Measurements from ENCODE around the gene MLYCD. TPM values are rescaled to one million over a fixed set of nuclear protein-coding genes. Genes with fewer than 3 reads are reported as not detected.
"Not testable (repeated sequence)": the region's sequence is repeated elsewhere in the genome, so short reads cannot be mapped to it uniquely, and the experiment has no call there.

MLYCD gene
- total and polyA plus RNA-seq, 4 donors, result 1.6 to 9.2 (median 6.8) TPM

DNA sequence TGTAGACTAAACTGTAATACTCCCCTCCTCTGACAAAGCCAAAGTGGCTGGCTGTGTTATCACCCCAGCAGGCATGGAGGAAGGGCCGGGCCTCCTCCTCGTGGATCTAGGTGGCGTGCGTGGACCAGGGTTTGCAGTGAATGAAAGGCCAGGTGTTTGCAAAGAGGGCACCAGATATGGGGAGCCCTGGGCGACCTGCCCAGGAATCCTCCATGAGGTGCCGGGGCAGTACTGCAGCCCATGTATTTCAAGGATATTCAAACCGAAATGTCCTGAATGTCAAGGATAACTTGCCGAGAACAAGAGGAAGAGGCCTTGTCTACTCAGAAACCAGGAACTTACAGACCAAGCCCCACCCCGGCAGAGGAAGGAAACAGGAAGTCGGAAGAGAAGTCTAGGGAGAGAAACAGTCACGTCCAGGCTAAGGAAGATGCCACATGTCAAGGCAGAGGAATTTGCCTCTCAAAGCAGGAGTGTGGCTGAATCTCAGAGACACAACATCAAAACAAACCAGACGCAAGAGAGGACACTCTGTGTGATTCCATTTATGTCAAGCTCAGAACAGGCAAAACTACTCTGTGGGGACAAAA lies 40.4 kb downstream of the MLYCD start:
- Histone ChIP-seq H3K27ac (ENCODE audit: low read depth in 1 of 2, low read length in 2 of 2) (no peak overlapping the region), H3K4me3 (ENCODE audit: low read length in 2 of 2) (no peak overlapping the region), H3K9me3 (ENCODE audit: control insufficient read depth, low read length) (no peaks in the 10 kb centered on the region), H3K36me3 (ENCODE audit: control insufficient read depth in 1 of 2, insufficient read depth in 2 of 2, low read length in 1 of 2) (no peaks in the 10 kb centered on the region), H3K4me1 (ENCODE audit: control insufficient read depth in 1 of 2, insufficient read depth in 2 of 2, low read length in 2 of 2) (no peaks in the 10 kb centered on the region), H3K27me3 (ENCODE audit: control insufficient read depth in 1 of 2, insufficient read depth in 2 of 2, low read length in 1 of 2) (no peaks in the 10 kb centered on the region)
- intact Hi-C loops (cut with DNase I), result no loop called here
- 83 to 85% methylated on average over 12 of the region's 12 CpGs for WGBS, 2 donors
- no peak for ATAC-seq (ENCODE audit: low FRiP score)
- peak in 1 of 2 donors; percentile 64 for DNase-seq

DNA sequence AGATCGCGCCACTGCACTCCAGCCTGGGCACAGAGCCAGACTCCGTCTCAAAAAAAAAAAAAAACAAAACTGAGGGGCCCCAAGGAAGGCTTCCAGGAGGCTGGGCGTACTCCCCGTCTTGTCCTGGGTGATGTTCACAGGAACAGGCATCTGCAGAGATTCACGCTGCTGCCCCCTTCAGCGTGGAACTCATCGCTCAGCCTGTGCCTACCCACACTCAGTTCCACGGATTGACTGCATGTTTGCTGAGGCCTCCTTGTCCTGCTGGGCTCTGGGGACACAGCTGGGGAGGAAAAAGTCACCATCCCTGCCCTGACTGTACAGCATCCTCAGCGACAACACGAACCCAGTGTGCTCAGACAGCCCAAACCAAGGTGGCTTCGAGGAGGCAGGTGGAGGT lies 41.2 kb downstream of the MLYCD start:
- Histone ChIP-seq H3K4me3 (ENCODE audit: low read length in 2 of 2) (no peak overlapping the region), H3K36me3 (ENCODE audit: control insufficient read depth in 1 of 2, insufficient read depth in 2 of 2, low read length in 1 of 2) (no peaks in the 10 kb centered on the region), H3K27ac (ENCODE audit: low read depth in 1 of 2, low read length in 2 of 2) (no peak overlapping the region), H3K4me1 (ENCODE audit: control insufficient read depth in 1 of 2, insufficient read depth in 2 of 2, low read length in 2 of 2) (no peaks in the 10 kb centered on the region), H3K27me3 (ENCODE audit: control insufficient read depth in 1 of 2, insufficient read depth in 2 of 2, low read length in 1 of 2) (no peaks in the 10 kb centered on the region), H3K9me3 (ENCODE audit: control insufficient read depth, low read length) (no peaks in the 10 kb centered on the region)
- 56 to 66% methylated on average over 12 of the region's 12 CpGs for WGBS, 2 donors
- ATAC-seq (ENCODE audit: low FRiP score) (no peak), DNase-seq (no peak)
- intact Hi-C loops (cut with DNase I), result no loop called here

DNA sequence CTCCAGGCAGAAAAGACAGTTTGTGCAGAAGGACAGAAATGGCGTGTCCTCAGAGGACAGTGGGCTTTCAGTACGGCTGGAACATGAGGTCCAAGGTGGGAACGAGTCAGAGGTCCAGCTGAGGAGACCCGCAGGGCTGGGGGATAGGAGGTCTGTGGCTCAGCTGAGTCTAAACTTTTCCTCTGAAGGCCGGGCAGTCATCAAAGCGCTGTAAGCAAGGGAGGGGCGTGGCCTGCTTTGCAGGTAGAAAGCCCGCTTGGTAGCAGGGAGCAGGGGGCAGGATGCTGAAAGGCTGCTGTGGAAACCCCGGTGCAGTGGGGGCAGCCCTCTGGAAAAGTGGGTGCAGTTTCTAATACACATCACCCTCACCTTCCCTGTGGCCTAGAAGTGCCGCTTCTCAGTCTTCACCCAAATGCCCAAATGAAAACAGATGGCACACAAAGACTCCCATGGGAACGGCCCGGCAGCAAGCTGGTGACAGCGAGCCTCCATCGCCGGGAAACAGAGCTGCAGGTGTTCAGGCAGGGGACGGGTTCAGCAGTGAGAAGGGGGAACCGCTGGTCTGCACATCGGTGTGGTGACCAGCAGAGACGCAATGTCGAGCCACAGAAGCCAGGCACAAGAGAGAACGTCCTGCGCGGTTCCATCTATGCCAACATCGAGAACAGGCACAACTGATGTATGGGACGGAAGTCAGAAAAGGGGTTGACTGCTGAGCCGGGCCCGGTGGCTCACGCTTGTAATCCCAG lies 41.9 kb downstream of the MLYCD start:
- WGBS, 2 donors, result 75 to 78% methylated on average over 28 of the region's 28 CpGs

DNA sequence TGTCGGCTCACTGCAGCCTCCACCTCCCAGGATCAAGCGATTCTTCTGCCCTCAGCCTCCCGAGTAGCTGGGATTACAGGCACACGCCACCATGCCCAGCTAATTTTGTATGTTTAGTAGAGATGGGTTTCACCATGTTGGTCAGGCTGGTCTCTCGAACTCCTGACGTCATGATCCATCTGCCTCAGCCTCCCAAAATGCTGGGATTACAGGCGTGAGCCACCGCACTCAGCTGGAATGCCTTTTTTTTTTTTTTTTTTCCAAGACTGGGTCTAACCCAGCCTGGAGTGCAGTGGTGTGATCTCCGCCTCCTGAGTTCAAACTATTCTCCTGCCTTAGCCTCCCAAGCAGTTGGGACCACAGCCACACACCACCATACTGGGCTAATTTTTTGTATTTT lies 42.6 kb downstream of the MLYCD start:
- H3K36me3 ChIP-seq (ENCODE audit: control insufficient read depth in 1 of 2, insufficient read depth in 2 of 2, low read length in 1 of 2); H3K4me1 ChIP-seq (ENCODE audit: control insufficient read depth in 1 of 2, insufficient read depth in 2 of 2, low read length in 2 of 2); H3K27ac ChIP-seq (ENCODE audit: low read depth in 1 of 2, low read length in 2 of 2); intact Hi-C loops (cut with DNase I); ATAC-seq (ENCODE audit: low FRiP score); DNase-seq; H3K27me3 ChIP-seq (ENCODE audit: control insufficient read depth in 1 of 2, insufficient read depth in 2 of 2, low read length in 1 of 2); H3K9me3 ChIP-seq (ENCODE audit: control insufficient read depth, low read length); H3K4me3 ChIP-seq (ENCODE audit: low read length in 2 of 2): not testable (repeated sequence)
- WGBS, 2 donors, result 95 to 98% methylated on average over 9 of the region's 9 CpGs

More for the DNA sequence above, 41.9 kb downstream of the MLYCD start:
- DNase-seq (no peak), ATAC-seq (ENCODE audit: low FRiP score) (no peak)
- H3K36me3 ChIP-seq (ENCODE audit: control insufficient read depth in 1 of 2, insufficient read depth in 2 of 2, low read length in 1 of 2), result no peaks in the 10 kb centered on the region
- H3K9me3 ChIP-seq (ENCODE audit: control insufficient read depth, low read length), result no peaks in the 10 kb centered on the region
- no peaks in the 10 kb centered on the region for H3K4me1 ChIP-seq (ENCODE audit: control insufficient read depth in 1 of 2, insufficient read depth in 2 of 2, low read length in 2 of 2)
- intact Hi-C loops (cut with DNase I), result no loop called here
- H3K27ac ChIP-seq (ENCODE audit: low read depth in 1 of 2, low read length in 2 of 2), result no peak overlapping the region
- H3K4me3 ChIP-seq (ENCODE audit: low read length in 2 of 2), result no peak overlapping the region
- no peaks in the 10 kb centered on the region for H3K27me3 ChIP-seq (ENCODE audit: control insufficient read depth in 1 of 2, insufficient read depth in 2 of 2, low read length in 1 of 2)

DNA sequence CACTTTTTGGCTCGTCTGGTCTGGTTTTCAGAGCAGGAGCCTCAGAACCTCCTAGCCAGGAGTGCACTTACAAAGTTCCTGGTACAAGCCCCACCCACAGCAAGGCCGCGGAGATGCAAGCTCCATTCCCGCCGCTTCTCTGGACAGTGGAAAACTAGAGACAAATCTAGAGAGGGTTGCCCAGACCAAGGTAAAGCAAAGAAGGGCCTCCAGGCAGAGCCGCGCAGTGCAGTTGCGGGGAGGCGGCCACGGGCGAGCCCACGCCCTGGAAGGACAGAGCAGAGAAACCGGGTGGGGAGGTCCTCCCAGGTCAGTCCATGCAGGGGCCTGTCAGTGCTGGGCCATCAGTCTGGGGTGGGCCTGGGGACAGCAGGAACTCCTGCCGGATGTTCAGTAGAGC lies 43.2 kb downstream of the MLYCD start:
- no peaks in the 10 kb centered on the region for H3K4me1 ChIP-seq (ENCODE audit: control insufficient read depth in 1 of 2, insufficient read depth in 2 of 2, low read length in 2 of 2)
- H3K27ac ChIP-seq (ENCODE audit: low read depth in 1 of 2, low read length in 2 of 2), result no peak overlapping the region
- no peak overlapping the region for H3K4me3 ChIP-seq (ENCODE audit: low read length in 2 of 2)
- intact Hi-C loops (cut with DNase I), result no loop called here
- WGBS, 2 donors, result 90 to 96% methylated on average over 14 of the region's 14 CpGs
- ATAC-seq (ENCODE audit: low FRiP score) (no peak), DNase-seq (peak in 1 of 2 donors; percentile 61)
- H3K27me3 ChIP-seq (ENCODE audit: control insufficient read depth in 1 of 2, insufficient read depth in 2 of 2, low read length in 1 of 2), result no peaks in the 10 kb centered on the region
- no peaks in the 10 kb centered on the region for H3K9me3 ChIP-seq (ENCODE audit: control insufficient read depth, low read length)
- no peaks in the 10 kb centered on the region for H3K36me3 ChIP-seq (ENCODE audit: control insufficient read depth in 1 of 2, insufficient read depth in 2 of 2, low read length in 1 of 2)

DNA sequence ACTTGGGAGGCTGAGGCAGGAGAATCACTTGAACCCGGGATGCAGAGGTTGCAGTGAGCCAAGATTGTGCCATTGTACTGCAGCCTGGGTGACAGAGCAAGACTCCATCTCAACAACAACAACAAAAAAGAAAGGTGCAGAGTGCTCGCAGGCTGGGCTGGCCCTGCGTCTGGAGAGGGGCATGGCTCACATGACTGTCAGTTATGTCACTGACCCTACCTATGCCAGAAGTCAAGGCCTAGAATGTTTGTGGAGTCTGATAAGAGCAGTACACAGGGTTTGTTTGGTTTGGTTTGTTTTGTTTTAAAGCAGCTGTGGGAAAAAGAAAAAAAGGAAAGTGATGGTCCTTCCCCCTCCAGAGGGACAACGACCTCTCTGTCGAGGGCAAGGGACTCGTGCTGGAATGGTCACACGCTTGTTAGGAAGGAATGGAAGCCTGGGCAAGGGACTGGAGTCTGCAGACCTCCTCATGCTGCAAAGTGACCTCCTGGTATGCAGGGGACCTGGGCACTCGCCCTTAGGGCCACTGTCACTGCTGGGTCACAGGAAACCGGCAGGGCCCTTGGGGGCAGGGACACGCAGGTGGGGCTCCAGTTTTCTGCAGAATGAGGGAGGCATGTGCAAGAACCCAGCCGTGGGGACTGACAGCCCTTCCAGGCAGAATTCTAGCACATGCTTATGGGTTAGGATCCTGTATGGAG lies 44.0 kb downstream of the MLYCD start:
- Histone ChIP-seq H3K27ac (ENCODE audit: low read depth in 1 of 2, low read length in 2 of 2) (no peak overlapping the region), H3K9me3 (ENCODE audit: control insufficient read depth, low read length) (no peaks in the 10 kb centered on the region), H3K27me3 (ENCODE audit: control insufficient read depth in 1 of 2, insufficient read depth in 2 of 2, low read length in 1 of 2) (no peaks in the 10 kb centered on the region), H3K36me3 (ENCODE audit: control insufficient read depth in 1 of 2, insufficient read depth in 2 of 2, low read length in 1 of 2) (no peaks in the 10 kb centered on the region), H3K4me3 (ENCODE audit: low read length in 2 of 2) (no peak overlapping the region), H3K4me1 (ENCODE audit: control insufficient read depth in 1 of 2, insufficient read depth in 2 of 2, low read length in 2 of 2) (no peaks in the 10 kb centered on the region)
- DNase-seq, result peak in 1 of 2 donors; percentile 73
- intact Hi-C loops (cut with DNase I), result no loop called here
- no peak for ATAC-seq (ENCODE audit: low FRiP score)
- WGBS, 2 donors, result 64 to 70% methylated on average over 11 of the region's 11 CpGs

DNA sequence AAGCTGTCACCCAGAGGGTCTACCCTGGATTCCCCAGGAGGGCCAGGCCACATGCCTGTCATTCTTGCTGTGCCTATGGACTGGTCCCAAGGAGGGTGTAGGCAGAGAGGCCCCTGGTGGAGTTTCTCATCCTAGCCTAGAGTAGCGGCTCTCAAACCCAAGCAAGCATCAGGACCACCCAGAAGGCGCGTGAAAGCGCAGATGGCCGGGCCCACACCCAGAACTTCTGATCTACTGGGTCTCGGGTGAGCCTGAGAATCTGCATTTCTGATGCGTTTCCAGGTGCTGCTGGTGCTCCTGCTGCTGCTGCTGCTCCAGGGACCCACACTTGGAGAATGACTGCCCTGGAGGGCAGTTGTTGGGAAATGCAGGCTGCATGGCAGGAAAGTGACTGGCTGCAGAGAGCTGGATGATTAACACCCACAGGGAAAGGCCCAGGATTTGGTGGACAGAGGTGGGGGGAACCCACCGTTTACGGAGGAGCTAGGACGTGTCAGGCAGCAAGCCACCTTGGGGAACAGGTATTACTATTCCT lies 44.7 kb downstream of the MLYCD start:
- ATAC-seq (ENCODE audit: low FRiP score) (no peak), DNase-seq (no peak)
- H3K9me3 ChIP-seq (ENCODE audit: control insufficient read depth, low read length), result no peaks in the 10 kb centered on the region
- H3K27ac ChIP-seq (ENCODE audit: low read depth in 1 of 2, low read length in 2 of 2), result no peak overlapping the region
- no peaks in the 10 kb centered on the region for H3K36me3 ChIP-seq (ENCODE audit: control insufficient read depth in 1 of 2, insufficient read depth in 2 of 2, low read length in 1 of 2)
- 89 to 93% methylated on average over 10 of the region's 10 CpGs for WGBS, 2 donors
- H3K27me3 ChIP-seq (ENCODE audit: control insufficient read depth in 1 of 2, insufficient read depth in 2 of 2, low read length in 1 of 2), result no peaks in the 10 kb centered on the region
- intact Hi-C loops (cut with DNase I), result no loop called here
- H3K4me3 ChIP-seq (ENCODE audit: low read length in 2 of 2), result no peak overlapping the region
- no peaks in the 10 kb centered on the region for H3K4me1 ChIP-seq (ENCODE audit: control insufficient read depth in 1 of 2, insufficient read depth in 2 of 2, low read length in 2 of 2)

DNA sequence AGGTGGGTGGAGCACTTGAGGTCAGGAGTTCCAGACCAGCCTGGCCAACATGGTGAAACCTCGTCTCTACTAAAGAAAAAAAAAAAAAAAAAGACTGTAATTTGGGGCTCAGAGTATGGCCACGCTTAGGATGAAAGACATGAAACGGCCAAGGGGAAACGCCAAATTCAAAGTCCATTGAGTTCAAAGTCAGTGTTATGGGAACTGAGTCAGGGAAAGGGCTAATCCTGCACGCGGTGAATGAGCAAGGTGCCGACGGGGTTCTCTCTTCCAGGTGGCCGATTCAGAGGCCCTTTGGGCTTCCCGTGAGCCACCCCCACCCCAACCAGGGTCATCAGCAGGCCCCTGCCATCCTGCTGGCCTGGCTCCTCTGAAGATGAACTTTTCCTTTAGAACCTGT lies 46.7 kb downstream of the MLYCD start:
- 89 to 95% methylated on average over 10 of the region's 10 CpGs for WGBS, 2 donors
- ATAC-seq (ENCODE audit: low FRiP score), result no peak
- Histone ChIP-seq H3K27ac (ENCODE audit: low read depth in 1 of 2, low read length in 2 of 2) (no peak overlapping the region), H3K27me3 (ENCODE audit: control insufficient read depth in 1 of 2, insufficient read depth in 2 of 2, low read length in 1 of 2) (no peaks in the 10 kb centered on the region), H3K4me3 (ENCODE audit: low read length in 2 of 2) (no peak overlapping the region), H3K4me1 (ENCODE audit: control insufficient read depth in 1 of 2, insufficient read depth in 2 of 2, low read length in 2 of 2) (no peaks in the 10 kb centered on the region), H3K36me3 (ENCODE audit: control insufficient read depth in 1 of 2, insufficient read depth in 2 of 2, low read length in 1 of 2) (no peaks in the 10 kb centered on the region), H3K9me3 (ENCODE audit: control insufficient read depth, low read length) (no peaks in the 10 kb centered on the region)
- no peak for DNase-seq
- intact Hi-C loops (cut with DNase I), result no loop called here
